DND-41 (cell line): ENCODE data around the gene PRSS56.

ENCODE experiments used
- EZH2 ChIP-seq: IDR thresholded peaks from 3 replicates; pipeline ENCODE4 v1.6.1; 2012; ENCODE audit warnings: borderline replicate concordance, low read depth, mild to moderate bottlenecking, moderate library complexity, low read length, inconsistent platforms; ENCODE audit not compliant: severe bottlenecking
- TF ChIP-seq, protein P1 (sequence below): IDR thresholded peaks from 2 replicates; pipeline ENCODE4 v1.5.1; 2012; ENCODE audit warnings: borderline replicate concordance, low read length, moderate library complexity, mild to moderate bottlenecking; ENCODE audit not compliant: poor library complexity, severe bottlenecking; ENCODE audit errors: extremely low read depth

DNA sequence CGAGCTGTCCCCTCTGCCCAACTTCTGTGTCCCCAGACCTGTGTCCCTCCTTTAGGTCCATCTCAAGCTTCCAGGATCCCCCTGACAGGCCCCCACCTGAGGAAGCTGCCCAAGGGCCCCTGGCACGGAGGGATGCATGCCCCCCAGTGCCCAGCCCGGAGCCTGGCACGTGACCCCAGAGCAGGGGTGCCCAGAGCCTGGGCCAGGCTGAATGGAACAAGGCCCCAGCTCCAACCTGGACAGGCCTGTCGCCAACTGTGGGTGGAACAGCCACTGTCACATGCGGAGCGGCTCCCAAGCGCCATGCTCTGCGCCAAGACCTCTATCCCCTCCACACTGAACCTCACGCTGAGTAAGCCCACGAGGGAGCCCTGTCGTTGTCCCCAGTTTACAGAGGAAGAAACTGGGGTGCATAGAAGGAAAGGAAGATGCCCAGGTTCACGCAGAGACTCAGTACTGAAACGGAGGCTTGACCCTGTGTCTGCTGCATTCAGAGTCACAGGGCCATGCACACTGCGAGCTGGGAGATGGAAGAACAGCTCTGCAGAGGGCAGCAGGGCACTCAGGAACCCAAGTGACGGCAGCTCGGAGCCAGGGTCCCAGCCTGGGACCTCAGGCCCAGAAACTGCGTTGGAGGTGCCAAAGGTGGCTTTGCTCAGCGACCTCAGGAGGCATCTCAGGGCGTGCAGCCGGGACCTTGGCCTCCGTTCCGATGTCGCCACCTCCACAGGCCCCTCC, 27.1 kb upstream of the PRSS56 start:
- TF ChIP-seq, protein P1, sequence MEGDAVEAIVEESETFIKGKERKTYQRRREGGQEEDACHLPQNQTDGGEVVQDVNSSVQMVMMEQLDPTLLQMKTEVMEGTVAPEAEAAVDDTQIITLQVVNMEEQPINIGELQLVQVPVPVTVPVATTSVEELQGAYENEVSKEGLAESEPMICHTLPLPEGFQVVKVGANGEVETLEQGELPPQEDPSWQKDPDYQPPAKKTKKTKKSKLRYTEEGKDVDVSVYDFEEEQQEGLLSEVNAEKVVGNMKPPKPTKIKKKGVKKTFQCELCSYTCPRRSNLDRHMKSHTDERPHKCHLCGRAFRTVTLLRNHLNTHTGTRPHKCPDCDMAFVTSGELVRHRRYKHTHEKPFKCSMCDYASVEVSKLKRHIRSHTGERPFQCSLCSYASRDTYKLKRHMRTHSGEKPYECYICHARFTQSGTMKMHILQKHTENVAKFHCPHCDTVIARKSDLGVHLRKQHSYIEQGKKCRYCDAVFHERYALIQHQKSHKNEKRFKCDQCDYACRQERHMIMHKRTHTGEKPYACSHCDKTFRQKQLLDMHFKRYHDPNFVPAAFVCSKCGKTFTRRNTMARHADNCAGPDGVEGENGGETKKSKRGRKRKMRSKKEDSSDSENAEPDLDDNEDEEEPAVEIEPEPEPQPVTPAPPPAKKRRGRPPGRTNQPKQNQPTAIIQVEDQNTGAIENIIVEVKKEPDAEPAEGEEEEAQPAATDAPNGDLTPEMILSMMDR: no peak
- TF ChIP-seq EZH2: no peak
